Keratinocyte (primary cell): ENCODE data around the gene LRRC8D. TPM values are rescaled to one million over a fixed set of nuclear protein-coding genes. Genes with fewer than 3 reads are reported as not detected.

ENCODE experiments used
- DNase-seq: peaks from one replicate; pipeline ENCODE4 v3.0.0-alpha.2; 2011; ENCODE audit warnings: low read depth, missing footprints, low spot score
- FAIRE-seq: peaks from 2 replicates; lab custom pipeline; 2011; peaks lifted over from hg19 to GRCh38; lab: Jason Lieb, UNC
- H2AFZ ChIP-seq: 2 replicates; pipeline ENCODE4 v1.6.0; 2012; ENCODE audit warnings: low read length, control low read depth, inconsistent platforms; ENCODE audit not compliant: control insufficient read depth
- H3K27ac ChIP-seq: 2 replicates; pipeline ENCODE4 v1.5.1; 2011; ENCODE audit warnings: low read length; ENCODE audit not compliant: control insufficient read depth, insufficient read depth
- H3K27me3 ChIP-seq: 3 replicates; pipeline ENCODE4 v1.6.0; 2011; ENCODE audit warnings: low read length; ENCODE audit not compliant: control insufficient read depth, insufficient read depth; ENCODE audit errors: extremely low read depth
- H3K36me3 ChIP-seq, 2 experiments: 2 replicates in 1 of 2; 3 replicates in 1 of 2; pipeline ENCODE4 v1.5.1; 2011; ENCODE audit warnings: low read length in 2 of 2, mild to moderate bottlenecking in 1 of 2; ENCODE audit not compliant: control insufficient read depth in 2 of 2, insufficient read depth in 2 of 2; ENCODE audit errors: extremely low read depth in 1 of 2
- H3K4me1 ChIP-seq: 3 replicates; pipeline ENCODE4 v1.5.1; 2011; ENCODE audit warnings: low read length; ENCODE audit not compliant: control insufficient read depth, insufficient read depth; ENCODE audit errors: extremely low read depth
- H3K4me2 ChIP-seq: 3 replicates; pipeline ENCODE4 v1.6.0; 2011; ENCODE audit warnings: low read depth, low read length; ENCODE audit not compliant: control insufficient read depth, insufficient read depth; ENCODE audit errors: extremely low read depth
- H3K4me3 ChIP-seq, 3 experiments: fragments of 200-600 bp in 1 of 3; sonication (generic) in 1 of 3; 2 replicates in 2 of 3; 3 replicates in 1 of 3; pipeline ENCODE4 v1.5.1; 2011 to 2016; ENCODE audit warnings: low read length in 3 of 3, mild to moderate bottlenecking in 3 of 3, control low read depth in 2 of 3, inconsistent platforms in 1 of 3, low read depth in 1 of 3, mixed read lengths in 1 of 3, mixed run types in 1 of 3, moderate library complexity in 1 of 3; ENCODE audit not compliant: control insufficient read depth in 2 of 3, insufficient read depth in 2 of 3; ENCODE audit errors: extremely low read depth in 1 of 3
- H3K79me2 ChIP-seq: 2 replicates; pipeline ENCODE4 v1.6.0; 2012; ENCODE audit warnings: low read length; ENCODE audit not compliant: control insufficient read depth, insufficient read depth
- H3K9ac ChIP-seq: 3 replicates; pipeline ENCODE4 v1.6.0; 2011; ENCODE audit warnings: low read length; ENCODE audit not compliant: control insufficient read depth, insufficient read depth; ENCODE audit errors: extremely low read depth
- H3K9me1 ChIP-seq: 3 replicates; pipeline ENCODE4 v1.6.0; 2011; ENCODE audit warnings: low read length; ENCODE audit not compliant: control insufficient read depth, insufficient read depth; ENCODE audit errors: extremely low read depth
- H3K9me3 ChIP-seq: 2 replicates; pipeline ENCODE4 v1.5.1; 2012; ENCODE audit warnings: low read depth, low read length; ENCODE audit not compliant: control insufficient read depth
- H4K20me1 ChIP-seq: 3 replicates; pipeline ENCODE4 v1.6.0; 2011; ENCODE audit warnings: low read length; ENCODE audit not compliant: control insufficient read depth, insufficient read depth; ENCODE audit errors: extremely low read depth
- CTCF ChIP-seq, 3 experiments: IDR thresholded peaks in 1 of 3; conservative IDR thresholded peaks in 1 of 3; optimal IDR thresholded peaks in 1 of 3; 2 replicates in 2 of 3; 3 replicates in 1 of 3; pipeline versions ENCODE3 to v1.5.1; 2011; ENCODE audit warnings: low read length in 3 of 3, mild to moderate bottlenecking in 3 of 3, moderate library complexity in 2 of 3, control low read depth in 1 of 3, inconsistent platforms in 1 of 3; ENCODE audit not compliant: insufficient read depth in 2 of 3; ENCODE audit errors: extremely low read depth in 1 of 3
- EZH2 ChIP-seq: IDR thresholded peaks from one replicate; pipeline ENCODE4 v1.6.1; 2012; ENCODE audit warnings: inconsistent platforms, mild to moderate bottlenecking, low read length, moderate library complexity
- dilution Hi-C: fragments of 300-500 bp; cut with MboI; formaldehyde crosslinking; loops from one replicate; pipeline ENCODE4 v1.7.0; 2020; ENCODE audit warnings: low sequenced_read_pairs; ENCODE audit not compliant: extremely low pct_ligation_motif_present
- polyA plus RNA-seq, 5 experiments: library from polyadenylated mRNA; depleted of rRNA in 3 of 5; stranded (reverse) in 3 of 5; stranded (forward) in 1 of 5; unstranded in 1 of 5; fragments of >200 nt; gene quantifications; 1 replicate in 1 of 5; 2 replicates in 3 of 5; 3 replicates in 1 of 5; pipeline versions ENCODE4 v1.2.1 to v1.2.3, GENCODE V29; 2011 to 2012; ENCODE audit warnings: missing spikeins in 2 of 5, low read depth in 1 of 5, low replicate concordance in 1 of 5

LRRC8D gene
- polyA plus RNA-seq, 1 donor (not counting 4 experiments of a cell fraction or from before 2014, with no cell fraction given) = 54.7 TPM

GRCh38 chr1:89844860-89845259 is 24.0 kb downstream of the LRRC8D start:
- TF ChIP-seq CTCF (optimal IDR thresholded peaks at IDR 0.05 in 1 of 3, IDR thresholded peaks at IDR 0.05 in 1 of 3, conservative IDR thresholded peaks at IDR 0.05 in 1 of 3; ENCODE audit: extremely low read depth in 1 of 3, insufficient read depth in 2 of 3, low read length in 3 of 3) (no peak), EZH2 (no peak)
- H4K20me1 ChIP-seq = no peaks in the 10 kb centered on the region
- peaks cover 32% of the 10 kb centered on the region for H3K79me2 ChIP-seq
- H3K27me3 ChIP-seq = no peaks in the 10 kb centered on the region
- H3K27ac ChIP-seq = peak overlapping the region; percentile 66
- no peak overlapping the region for H2AFZ ChIP-seq
- H3K9ac ChIP-seq = peak overlapping the region; percentile 87
- dilution Hi-C loops = no loop called here
- DNase-seq (no peak), FAIRE-seq (no peak)
- peaks cover 31% of the 10 kb centered on the region for H3K4me1 ChIP-seq
- H3K36me3 ChIP-seq = peaks cover 1 to 6% of the 10 kb centered on the region in 2 experiments
- H3K4me2 ChIP-seq = peak overlapping the region; percentile 100
- H3K9me1 ChIP-seq = no peaks in the 10 kb centered on the region
- H3K4me3 ChIP-seq = peak overlapping the region in 2 of 3 experiments; percentile 71 to 80
- no peaks in the 10 kb centered on the region for H3K9me3 ChIP-seq

GRCh38 chr1:89847191-89847729 is 26.4 kb downstream of the LRRC8D start:
- H3K36me3 ChIP-seq = peaks cover 1 to 6% of the 10 kb centered on the region in 2 experiments
- peaks cover 30% of the 10 kb centered on the region for H3K4me1 ChIP-seq
- H3K27me3 ChIP-seq = no peaks in the 10 kb centered on the region
- no peak for DNase-seq
- H3K9ac ChIP-seq = no peak overlapping the region
- H3K79me2 ChIP-seq = peaks cover 44% of the 10 kb centered on the region
- no peak overlapping the region for H2AFZ ChIP-seq
- no peaks in the 10 kb centered on the region for H3K9me3 ChIP-seq
- no peaks in the 10 kb centered on the region for H4K20me1 ChIP-seq
- H3K4me2 ChIP-seq = peak overlapping the region; percentile 28
- H3K9me1 ChIP-seq = no peaks in the 10 kb centered on the region
- no peak overlapping the region for H3K27ac ChIP-seq
- H3K4me3 ChIP-seq = no peak overlapping the region
- no peak for TF ChIP-seq CTCF (optimal IDR thresholded peaks at IDR 0.05 in 1 of 3, IDR thresholded peaks at IDR 0.05 in 1 of 3, conservative IDR thresholded peaks at IDR 0.05 in 1 of 3; ENCODE audit: extremely low read depth in 1 of 3, insufficient read depth in 2 of 3, low read length in 3 of 3)
- no peak for TF ChIP-seq EZH2
- FAIRE-seq = no peak
- dilution Hi-C loops = no loop called here
